Caco-2 (cell line): ENCODE data around the gene ITM2C. TPM values are rescaled to one million over a fixed set of nuclear protein-coding genes. Genes with fewer than 3 reads are reported as not detected.

ENCODE experiments used
- BruUV-seq: library from RNA; stranded (reverse); fragments of 400-500 nt; replicated peaks from 2 replicates; lab custom pipeline; 2021; lab: Mats Ljungman, UMichigan
- CTCF ChIA-PET: fragments of 300-600 bp; sonication (Branson Sonifier 250); formaldehyde crosslinking; loops from one replicate; lab custom pipeline; 2022; ENCODE audit warnings: antibody characterized with exemption; lab: Charles Lee
- POLR2A ChIA-PET: fragments of 300-600 bp; sonication (Branson Sonifier 250); formaldehyde crosslinking; loops from one replicate; lab custom pipeline; 2022; ENCODE audit warnings: antibody characterized with exemption; lab: Charles Lee
- DNase-seq, 2 experiments: peaks; one replicate each; pipeline versions ENCODE4 v3.0.0 to v3.0.0-alpha.2; 2020 to 2022
- H3K27me3 ChIP-seq: replicated peaks from 2 replicates; pipeline ENCODE4 v1.6.0; 2011; ENCODE audit warnings: low read length; ENCODE audit not compliant: control insufficient read depth, insufficient read depth
- H3K36me3 ChIP-seq: 2 replicates; pipeline ENCODE4 v1.5.1; 2011; ENCODE audit warnings: low read length; ENCODE audit not compliant: control insufficient read depth, insufficient read depth
- H3K4me1 ChIP-seq: fragments of 250-450 bp; sonication (Bioruptor Pico); 2 replicates; pipeline ENCODE4 v1.5.1; 2020; ENCODE audit warnings: mild to moderate bottlenecking
- H3K4me3 ChIP-seq: 2 replicates; pipeline ENCODE4 v1.5.1; 2011; ENCODE audit warnings: low read depth, mild to moderate bottlenecking, control low read depth, low read length
- H3K9me3 ChIP-seq: fragments of 250-450 bp; sonication (Bioruptor Pico); 2 replicates; pipeline ENCODE4 v1.5.1; 2020; ENCODE audit warnings: mild to moderate bottlenecking, moderate library complexity
- H3K27ac Mint-ChIP-seq: one replicate; pipeline ENCODE4 v1.8.0; 2022; ENCODE audit warnings: mixed read lengths; ENCODE audit not compliant: unreplicated experiment
- H3K27me3 Mint-ChIP-seq: one replicate; pipeline ENCODE4 v1.8.0; 2022; ENCODE audit warnings: mixed read lengths; ENCODE audit not compliant: insufficient read depth, unreplicated experiment
- H3K36me3 Mint-ChIP-seq: one replicate; pipeline ENCODE4 v1.8.0; 2022; ENCODE audit warnings: mild to moderate bottlenecking, mixed read lengths; ENCODE audit not compliant: insufficient read depth, unreplicated experiment
- H3K4me1 Mint-ChIP-seq: one replicate; pipeline ENCODE4 v1.8.0; 2022; ENCODE audit warnings: low read depth, mixed read lengths; ENCODE audit not compliant: unreplicated experiment
- H3K4me3 Mint-ChIP-seq: one replicate; pipeline ENCODE4 v1.8.0; 2022; ENCODE audit warnings: mild to moderate bottlenecking, moderate library complexity, mixed read lengths; ENCODE audit not compliant: unreplicated experiment
- H3K9me3 Mint-ChIP-seq: one replicate; pipeline ENCODE4 v1.8.0; 2022; ENCODE audit warnings: mixed read lengths; ENCODE audit not compliant: unreplicated experiment
- CTCF ChIP-seq, 2 experiments: fragments of 200-600 bp in 1 of 2; IDR thresholded peaks; 1 replicate in 1 of 2; 2 replicates in 1 of 2; pipeline versions ENCODE4 v1.5.1 to v1.8.0; 2011 to 2022; ENCODE audit warnings: antibody characterized with exemption in 1 of 2, control low read depth in 1 of 2, inconsistent platforms in 1 of 2, low read depth in 1 of 2, low read length in 1 of 2, mild to moderate bottlenecking in 1 of 2, moderate library complexity in 1 of 2; ENCODE audit not compliant: insufficient read depth in 1 of 2, severe bottlenecking in 1 of 2, unreplicated experiment in 1 of 2
- intact Hi-C: fragments of 100-400 bp; cut with micrococcal nuclease; formaldehyde crosslinking; loops from one replicate; pipeline ENCODE4 v1.10.0; 2022; ENCODE audit not compliant: unreplicated experiment
- total RNA-seq: library from RNA; stranded (reverse); gene quantifications from 2 replicates; pipeline ENCODE4 v1.2.3, GENCODE V29; 2022

Gene ITM2C
- total RNA-seq, 1 experiment from 2014 or later = 136 TPM

- no peaks in the 10 kb centered on the region for H3K36me3 ChIP-seq
- no TSS peak for BruUV-seq
- CTCF ChIA-PET = no interaction called here
Measured at GRCh38 chr2:230816735-230817134, 48.0 kb upstream of the ITM2C start.

DNA sequence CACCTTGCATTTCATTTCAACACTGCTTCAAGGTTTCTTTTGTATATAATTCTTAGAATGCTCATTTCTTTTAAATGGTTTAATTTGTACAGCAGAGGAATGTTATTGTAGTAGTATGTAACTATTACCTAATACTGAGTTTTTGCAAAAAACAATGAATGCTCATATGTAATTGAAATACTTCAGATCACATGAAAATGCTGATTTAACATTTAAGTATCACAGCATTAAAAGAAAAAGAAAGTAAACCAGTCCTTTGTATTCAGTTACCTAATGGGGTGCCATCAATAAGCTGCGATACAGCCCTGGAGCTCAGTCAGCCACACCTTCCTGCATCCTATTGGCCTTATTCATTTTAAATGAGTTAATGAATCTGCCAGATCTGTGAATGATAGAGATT, 45.3 kb upstream of the ITM2C start:
- ChIA-PET POLR2A (no interaction called here), CTCF (no interaction called here)
- H3K36me3 ChIP-seq = no peaks in the 10 kb centered on the region

More at GRCh38 chr2:230816735-230817134, 48.0 kb upstream of the ITM2C start:
- H3K9me3 ChIP-seq = no peaks in the 10 kb centered on the region
- no peaks in the 10 kb centered on the region for H3K9me3 Mint-ChIP-seq
- TF ChIP-seq CTCF (IDR thresholded peaks at IDR 0.05; ENCODE audit: insufficient read depth in 1 of 2, low read depth in 1 of 2, low read length in 1 of 2, severe bottlenecking in 1 of 2, unreplicated experiment in 1 of 2) = no peak
- no peaks in the 10 kb centered on the region for H3K27me3 Mint-ChIP-seq
- H3K36me3 Mint-ChIP-seq = peaks cover 16% of the 10 kb centered on the region
- H3K4me3 Mint-ChIP-seq = no peak overlapping the region
- no peaks in the 10 kb centered on the region for H3K4me1 ChIP-seq
- intact Hi-C loops = no loop called here
- no peak overlapping the region for H3K4me3 ChIP-seq
- H3K27me3 ChIP-seq = no peaks in the 10 kb centered on the region; the same call in 1 of the 2 replicates
- no peak for DNase-seq
- POLR2A ChIA-PET = no interaction called here
- H3K27ac Mint-ChIP-seq = no peak overlapping the region
- H3K4me1 Mint-ChIP-seq = no peaks in the 10 kb centered on the region

DNA sequence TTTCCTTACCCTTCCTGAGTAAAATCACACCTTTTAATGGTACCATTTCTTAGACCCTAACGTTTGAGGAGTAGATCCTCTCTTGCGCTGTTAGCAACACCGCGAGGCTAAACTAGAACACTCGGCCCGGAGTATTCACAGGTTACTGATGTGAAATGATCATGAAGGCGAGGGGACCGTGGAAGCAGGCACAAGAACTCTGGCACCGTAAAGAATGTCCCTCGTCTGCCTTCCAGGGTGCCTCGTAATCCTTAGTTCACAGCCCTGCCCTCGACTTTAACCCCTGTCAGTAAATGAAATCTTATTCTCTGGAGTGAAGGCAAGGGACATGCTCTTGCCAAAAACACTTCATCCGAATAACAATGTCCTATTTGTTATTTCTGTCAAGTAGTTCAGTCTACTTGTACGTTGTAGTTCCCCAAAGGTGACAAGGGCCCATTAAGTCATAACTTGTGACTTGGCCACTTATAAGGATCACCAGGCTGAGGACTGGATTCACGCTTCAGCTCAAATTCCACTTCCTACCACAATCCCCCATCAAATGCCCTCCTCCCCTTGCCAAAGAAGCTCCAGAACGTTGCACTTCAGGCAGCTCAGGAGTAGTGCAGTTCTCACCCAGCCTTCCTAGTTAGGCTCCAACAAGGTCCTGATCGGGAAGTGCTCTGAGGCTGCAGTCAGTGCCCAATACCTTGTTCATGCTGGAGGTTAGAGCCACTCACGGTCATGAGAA, 43.3 kb upstream of the ITM2C start:
- Histone ChIP-seq H3K4me3 (no peak overlapping the region), H3K27me3 (no peaks in the 10 kb centered on the region; the same call in 1 of the 2 replicates), H3K4me1 (no peaks in the 10 kb centered on the region), H3K36me3 (no peaks in the 10 kb centered on the region), H3K9me3 (no peaks in the 10 kb centered on the region)
- intact Hi-C loops = no loop called here
- Mint-ChIP-seq H3K36me3 (peaks cover 7% of the 10 kb centered on the region), H3K27me3 (no peaks in the 10 kb centered on the region), H3K27ac (no peak overlapping the region), H3K4me3 (no peak overlapping the region), H3K4me1 (no peaks in the 10 kb centered on the region), H3K9me3 (no peaks in the 10 kb centered on the region)
- CTCF ChIA-PET = no interaction called here
- no peak for TF ChIP-seq CTCF (IDR thresholded peaks at IDR 0.05; ENCODE audit: insufficient read depth in 1 of 2, low read depth in 1 of 2, low read length in 1 of 2, severe bottlenecking in 1 of 2, unreplicated experiment in 1 of 2)
- POLR2A ChIA-PET = no interaction called here
- DNase-seq = no peak
- BruUV-seq = no TSS peak

More for the DNA sequence above, 45.3 kb upstream of the ITM2C start:
- no peaks in the 10 kb centered on the region; the same call in 1 of the 2 replicates for H3K27me3 ChIP-seq
- H3K36me3 Mint-ChIP-seq = peaks cover 9% of the 10 kb centered on the region
- H3K4me1 ChIP-seq = no peaks in the 10 kb centered on the region
- H3K9me3 ChIP-seq = no peaks in the 10 kb centered on the region
- H3K27me3 Mint-ChIP-seq = no peaks in the 10 kb centered on the region
- intact Hi-C loops = no loop called here
- H3K9me3 Mint-ChIP-seq = no peaks in the 10 kb centered on the region
- no peak for DNase-seq
- H3K4me1 Mint-ChIP-seq = no peaks in the 10 kb centered on the region
- no peak overlapping the region for H3K4me3 Mint-ChIP-seq
- no peak for TF ChIP-seq CTCF (IDR thresholded peaks at IDR 0.05; ENCODE audit: insufficient read depth in 1 of 2, low read depth in 1 of 2, low read length in 1 of 2, severe bottlenecking in 1 of 2, unreplicated experiment in 1 of 2)
- H3K4me3 ChIP-seq = no peak overlapping the region
- BruUV-seq = no TSS peak
- no peak overlapping the region for H3K27ac Mint-ChIP-seq
